Measurements from ENCODE around the gene LGALS3BP. TPM values are rescaled to one million over a fixed set of nuclear protein-coding genes. Genes with fewer than 3 reads are reported as not detected.

LGALS3BP gene
- 63.7 to 104 TPM (median 81.6 TPM) in 5 replicates for total RNA-seq (2022; extraction: Qiagen RNA extraction; ENCODE audit: low read depth)

GRCh38 chr17:78979780-78980623, at the start of gene LGALS3BP:
LGALS3BP (minus strand) TSS chr17:78979923; CDS start chr17:78977191, 2,732 bp downstream.

GRCh38 chr17:79023886-79024771, 44.4 kb upstream of the LGALS3BP start, which contains the start of gene C1QTNF1:
C1QTNF1 (plus strand) TSS chr17:79024169; CDS start chr17:79043969, 19,800 bp downstream.

GRCh38 chr17:79009397-79010303, 29.9 kb upstream of the LGALS3BP start, which contains the start of gene CANT1:
CANT1 (minus strand) TSS chr17:79009764; CDS start chr17:78997622, 12,142 bp downstream.

DNA sequence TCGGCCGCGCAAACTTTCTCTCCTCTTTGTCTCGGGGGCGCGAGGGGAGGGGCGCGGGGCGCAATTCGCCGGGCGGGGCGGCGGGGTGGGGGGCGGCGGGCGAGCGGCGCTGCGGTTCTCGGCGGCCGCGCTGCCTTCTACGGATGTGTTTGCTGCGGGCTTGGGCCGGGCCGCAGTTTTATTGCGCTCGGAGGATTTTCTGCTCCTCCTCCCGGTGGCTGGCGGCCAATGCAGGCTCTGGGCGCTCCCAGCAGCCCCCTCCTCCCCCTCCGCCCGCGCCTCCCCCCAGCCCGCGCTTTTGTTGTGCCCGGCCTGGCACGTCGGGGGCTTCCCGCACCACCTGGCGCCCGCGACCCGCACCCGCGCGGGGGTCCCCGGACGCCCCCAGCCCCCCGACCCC, 54.5 kb downstream of the LGALS3BP start, which contains the start of gene TIMP2:
Gene TIMP2 (minus strand): TSS at position 154 of the 400 bp plus-strand sequence. CDS start 299 bp downstream, outside the sequence.

Other genes with a start within 250 kb of the LGALS3BP start
- gene CYTH1, start 197.7 kb downstream of the LGALS3BP start, total RNA-seq (2022; extraction: Qiagen RNA extraction; ENCODE audit: low read depth) = 40.3 to 50.0 TPM (median 41.6 TPM) in 5 replicates
- gene USP36, start 139.1 kb downstream of the LGALS3BP start, total RNA-seq (2022; extraction: Qiagen RNA extraction; ENCODE audit: low read depth) = 56.2 to 65.4 TPM (median 58.3 TPM) in 5 replicates
- 0.22 to 0.42 TPM (median 0.37 TPM) in 5 replicates for gene CEP295NL, start 76.7 kb downstream of the LGALS3BP start, total RNA-seq (2022; extraction: Qiagen RNA extraction; ENCODE audit: low read depth)
- 167 to 232 TPM (median 194 TPM) in 5 replicates for gene TIMP2, start 54.5 kb downstream of the LGALS3BP start, total RNA-seq (2022; extraction: Qiagen RNA extraction; ENCODE audit: low read depth)
- 67.1 to 87.4 TPM (median 81.0 TPM) in 5 replicates for gene CANT1, start 29.8 kb upstream of the LGALS3BP start, total RNA-seq (2022; extraction: Qiagen RNA extraction; ENCODE audit: low read depth)
- gene C1QTNF1, start 44.2 kb upstream of the LGALS3BP start, total RNA-seq (2022; extraction: Qiagen RNA extraction; ENCODE audit: low read depth) = 35.7 to 47.9 TPM (median 37.7 TPM) in 5 replicates
- 10.8 to 21.1 TPM (median 17.4 TPM) in 5 replicates for gene ENGASE, start 94.9 kb upstream of the LGALS3BP start, total RNA-seq (2022; extraction: Qiagen RNA extraction; ENCODE audit: low read depth)